IMR-90 (cell line): ENCODE measurements around the gene ADORA2A. TPM values are rescaled to one million over a fixed set of nuclear protein-coding genes. Genes with fewer than 3 reads are reported as not detected.

Experiments
- ATAC-seq: fragments of 200-7000 bp; cut with Tn5 transposase; 2 replicates; pipeline ENCODE4 v1.9.1; 2020; ENCODE audit warnings: low read depth, mild to moderate bottlenecking, moderate library complexity
- BruUV-seq: library from RNA; stranded (reverse); fragments of 400-500 nt; replicated peaks from 2 replicates; lab custom pipeline; 2021; lab: Mats Ljungman, UMichigan
- CTCF ChIA-PET: fragments of 300-600 bp; formaldehyde crosslinking; extraction: SDS; loops from one replicate; lab custom pipeline; 2021; ENCODE audit warnings: antibody characterized with exemption; lab: Yijun Ruan, JAX
- POLR2A ChIA-PET: fragments of 300-600 bp; sonication (Branson Sonifier 250); formaldehyde crosslinking; loops from one replicate; lab custom pipeline; 2022; ENCODE audit warnings: antibody characterized with exemption; ENCODE audit not compliant: unreplicated experiment; lab: Charles Lee
- DNase-seq: peaks from one replicate; pipeline ENCODE4 v3.0.0; 2013
- H2AFZ ChIP-seq: replicated peaks from 2 replicates; pipeline ENCODE3; 2013; ENCODE audit warnings: low read length, mild to moderate bottlenecking; ENCODE audit not compliant: poor library complexity
- H2AK5ac ChIP-seq: 2 replicates; pipeline ENCODE4 v1.6.1; 2013; ENCODE audit warnings: low read depth, low read length, inconsistent platforms
- H2AK9ac ChIP-seq: replicated peaks from 2 replicates; pipeline ENCODE3; 2013; ENCODE audit warnings: mild to moderate bottlenecking, low read depth, low read length, moderate library complexity; ENCODE audit not compliant: poor library complexity
- H2BK120ac ChIP-seq: 2 replicates; pipeline ENCODE4 v1.6.1; 2013; ENCODE audit warnings: low read depth, low read length, inconsistent platforms
- H2BK15ac ChIP-seq: 3 replicates; pipeline ENCODE4 v1.6.1; 2013; ENCODE audit warnings: low read depth, low read length, inconsistent platforms
- H2BK20ac ChIP-seq: 2 replicates; pipeline ENCODE4 v1.6.1; 2013; ENCODE audit warnings: low read depth, mild to moderate bottlenecking, inconsistent platforms, low read length, moderate library complexity
- H2BK5ac ChIP-seq: 2 replicates; pipeline ENCODE4 v1.6.1; 2013; ENCODE audit warnings: mild to moderate bottlenecking, low read depth, low read length, inconsistent platforms; ENCODE audit not compliant: poor library complexity, severe bottlenecking
- H3K14ac ChIP-seq: replicated peaks from 2 replicates; pipeline ENCODE4 v1.6.1; 2013; ENCODE audit warnings: low read depth, low read length, inconsistent platforms
- H3K18ac ChIP-seq: 2 replicates; pipeline ENCODE4 v1.6.1; 2013; ENCODE audit warnings: low read depth, low read length, control low read depth
- H3K23ac ChIP-seq: 2 replicates; pipeline ENCODE4 v1.6.1; 2013; ENCODE audit warnings: low read depth, low read length, inconsistent platforms
- H3K27ac ChIP-seq: 2 replicates; pipeline ENCODE4 v1.5.1; 2013; ENCODE audit warnings: mild to moderate bottlenecking, control low read depth, low read length; ENCODE audit not compliant: insufficient read depth
- H3K27me3 ChIP-seq: 2 replicates; pipeline ENCODE4 v1.6.1; 2013; ENCODE audit warnings: low read length; ENCODE audit not compliant: control insufficient read depth, insufficient read depth
- H3K36me3 ChIP-seq: 2 replicates; pipeline ENCODE4 v1.6.1; 2013; ENCODE audit warnings: low read length, mixed read lengths; ENCODE audit not compliant: control insufficient read depth, insufficient read depth
- H3K4ac ChIP-seq: 2 replicates; pipeline ENCODE4 v1.6.1; 2013; ENCODE audit warnings: low read depth, low read length, inconsistent platforms
- H3K4me1 ChIP-seq: 2 replicates; pipeline ENCODE4 v1.6.1; 2013; ENCODE audit warnings: low read length, mixed read lengths; ENCODE audit not compliant: control insufficient read depth, insufficient read depth
- H3K4me2 ChIP-seq: 2 replicates; pipeline ENCODE4 v1.6.1; 2013; ENCODE audit warnings: low read depth, mild to moderate bottlenecking, control low read depth, low read length, moderate library complexity
- H3K4me3 ChIP-seq: 2 replicates; pipeline ENCODE4 v1.5.1; 2013; ENCODE audit warnings: low read depth, mild to moderate bottlenecking, control low read depth, low read length, moderate library complexity; ENCODE audit not compliant: insufficient read depth
- H3K56ac ChIP-seq: 2 replicates; pipeline ENCODE4 v1.6.1; 2013; ENCODE audit warnings: low read length, inconsistent platforms; ENCODE audit not compliant: insufficient read depth; ENCODE audit errors: extremely low read depth
- H3K79me1 ChIP-seq, 2 experiments: 2 replicates each; pipeline ENCODE4 v1.6.1; 2013; ENCODE audit warnings: low read length in 2 of 2, inconsistent platforms in 1 of 2, low read depth in 1 of 2
- H3K9ac ChIP-seq: 2 replicates; pipeline ENCODE4 v1.6.1; 2013; ENCODE audit warnings: low read depth, low read length, control low read depth
- H3K9me1 ChIP-seq: 2 replicates; pipeline ENCODE4 v1.6.1; 2013; ENCODE audit warnings: low read length, inconsistent platforms; ENCODE audit not compliant: insufficient read depth
- H3K9me3 ChIP-seq: 2 replicates; pipeline ENCODE4 v1.6.1; 2013; ENCODE audit warnings: low read length; ENCODE audit not compliant: control insufficient read depth, insufficient read depth
- H4K20me1 ChIP-seq: 2 replicates; pipeline ENCODE4 v1.6.1; 2013; ENCODE audit warnings: low read length, inconsistent platforms; ENCODE audit not compliant: insufficient read depth
- H4K5ac ChIP-seq: 2 replicates; pipeline ENCODE4 v1.6.1; 2013; ENCODE audit warnings: mild to moderate bottlenecking, low read depth, low read length, control low read depth
- H4K8ac ChIP-seq, 2 experiments: 2 replicates each; pipeline ENCODE4 v1.6.1; 2013; ENCODE audit warnings: low read depth in 2 of 2, low read length in 2 of 2, control low read depth in 1 of 2, inconsistent platforms in 1 of 2
- H4K91ac ChIP-seq: 2 replicates; pipeline ENCODE4 v1.6.1; 2013; ENCODE audit warnings: low read depth, low read length, inconsistent platforms; ENCODE audit not compliant: insufficient read depth
- CEBPB ChIP-seq: IDR thresholded peaks from 2 replicates; pipeline ENCODE4 v1.6.1; 2012; ENCODE audit warnings: low read depth, low read length, improper control_type of control experiment
- FOS ChIP-seq: fragments of 150-350 bp; IDR thresholded peaks from 2 replicates; pipeline ENCODE4 v1.6.1; 2016; ENCODE audit warnings: low read depth, low read length
- MXI1 ChIP-seq: IDR thresholded peaks from 2 replicates; pipeline ENCODE4 v1.6.1; 2012; ENCODE audit warnings: low read depth, mild to moderate bottlenecking, low read length, moderate library complexity, borderline replicate concordance
- NFE2L2 ChIP-seq: fragments of 150-350 bp; IDR thresholded peaks from 2 replicates; pipeline ENCODE4 v1.6.1; 2016; ENCODE audit warnings: low read depth, mild to moderate bottlenecking, low read length
- POLR2A ChIP-seq: IDR thresholded peaks from 2 replicates; pipeline ENCODE4 v1.6.1; 2012; ENCODE audit warnings: mild to moderate bottlenecking, low read depth, low read length
- RCOR1 ChIP-seq: IDR thresholded peaks from 2 replicates; pipeline ENCODE4 v1.6.1; 2012; ENCODE audit warnings: mild to moderate bottlenecking, low read length, improper control_type of control experiment; ENCODE audit not compliant: insufficient replicate concordance
- SMC3 ChIP-seq: fragments of 150-350 bp; IDR thresholded peaks from 2 replicates; pipeline ENCODE4 v1.6.1; 2016; ENCODE audit warnings: low read depth, mild to moderate bottlenecking, antibody characterized with exemption, low read length, moderate library complexity
- WGBS, 2 experiments: methylation state at CpG; one replicate each; pipeline versions ENCODE4 v1.1.5 to v1.1.7; 2013; ENCODE audit warnings: missing lambda C conversion rate in 2 of 2; ENCODE audit not compliant: insufficient read length in 1 of 2; ENCODE audit errors: extremely low coverage in 2 of 2; 5-methylcytosine and 5-hydroxymethylcytosine counted together
- dilution Hi-C: fragments of 300-500 bp; cut with HindIII; formaldehyde crosslinking; loops from one replicate; pipeline ENCODE4 v1.14.3; 2018; ENCODE audit warnings: low sequenced_read_pairs; ENCODE audit not compliant: unreplicated experiment
- in situ Hi-C: fragments of 300-500 bp; cut with MboI; formaldehyde crosslinking; loops from 3 replicates; pipeline ENCODE4 v1.14.3; 2019; ENCODE audit warnings: low sequenced_read_pairs, inconsistent platforms, mixed read lengths
- intact Hi-C: fragments of 100-400 bp; cut with micrococcal nuclease; formaldehyde crosslinking; loops from 2 replicates; pipeline ENCODE4 v1.10.0; 2022
- polyA plus RNA-seq, 3 experiments: library from polyadenylated mRNA; depleted of rRNA; stranded (reverse); fragments of >200 nt; gene quantifications; 2 replicates each; pipeline ENCODE4 v1.2.3, GENCODE V29; 2012; ENCODE audit warnings: low replicate concordance in 1 of 3
- total RNA-seq: library from RNA; depleted of rRNA; stranded (reverse); fragments of >200 nt; gene quantifications from 2 replicates; pipeline ENCODE4 v1.2.3, GENCODE V29; 2012
- TF ChIP-seq, protein P1 (sequence below): fragments of 150-350 bp; IDR thresholded peaks from 2 replicates; pipeline ENCODE4 v1.6.1; 2017; ENCODE audit warnings: mild to moderate bottlenecking, antibody characterized with exemption, low read length, low read depth
- TF ChIP-seq, protein P2 (sequence below): conservative IDR thresholded peaks from 2 replicates; pipeline ENCODE4 v1.5.1; 2012; ENCODE audit warnings: mild to moderate bottlenecking, low read depth, low read length, improper control_type of control experiment
- TF ChIP-seq, protein P3 (sequence below): fragments of 150-350 bp; IDR thresholded peaks from 2 replicates; pipeline ENCODE4 v1.6.1; 2016; ENCODE audit warnings: low read depth, mild to moderate bottlenecking, low read length, moderate library complexity, borderline replicate concordance

The ADORA2A gene
- total and polyA plus RNA-seq, 2 of the 4 experiments (the other 2 are of a cell fraction) = 0.36 to 1.1 TPM

DNA sequence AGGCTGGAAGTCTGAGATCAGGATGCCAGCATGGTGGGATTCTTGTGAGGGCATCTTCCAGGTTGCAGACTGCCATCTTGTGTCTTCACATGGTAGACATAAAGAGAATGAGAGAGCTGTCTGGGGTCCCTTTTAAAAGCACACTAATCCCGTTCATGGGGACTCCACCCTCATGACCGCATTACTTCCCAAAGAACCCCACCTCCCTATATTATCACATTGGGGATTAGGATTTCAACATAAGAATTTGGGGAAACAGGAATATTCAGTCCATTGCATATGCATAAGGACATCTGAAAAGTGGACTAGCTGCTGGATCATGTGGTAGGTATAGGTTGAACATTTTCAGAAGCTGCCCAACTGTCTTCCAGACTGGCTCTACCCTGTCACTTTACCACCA, 33.1 kb upstream of the ADORA2A start:
- Histone ChIP-seq H2BK120ac (no peak overlapping the region), H2BK20ac (no peak overlapping the region), H2AK5ac (no peak overlapping the region), H2AFZ (no peak overlapping the region), H3K9ac (no peak overlapping the region), H3K4ac (no peak overlapping the region), H3K4me1 (peaks cover 29% of the 10 kb centered on the region), H2BK15ac (no peak overlapping the region), H4K20me1 (no peaks in the 10 kb centered on the region), H2BK5ac (no peak overlapping the region), H3K79me1 (peaks cover 12 to 75% of the 10 kb centered on the region in 2 experiments), H3K9me3 (no peaks in the 10 kb centered on the region), H3K14ac (no peak overlapping the region), H3K4me3 (no peak overlapping the region), H3K36me3 (peaks cover 7% of the 10 kb centered on the region), H3K56ac (no peak overlapping the region), H4K91ac (no peak overlapping the region), H3K23ac (no peak overlapping the region), H3K27ac (no peak overlapping the region), H3K4me2 (no peak overlapping the region), H3K9me1 (peaks cover 26% of the 10 kb centered on the region), H3K18ac (no peak overlapping the region), H3K27me3 (no peaks in the 10 kb centered on the region), H4K8ac (no peak overlapping the region), H4K5ac (no peak overlapping the region), H2AK9ac (no peak overlapping the region)
- dilution Hi-C loops = no loop called here
- CTCF ChIA-PET = no interaction called here
- no CpG with 5 or more reads among the region's 2 CpGs for WGBS, 2 experiments
- TF ChIP-seq RCOR1 (no peak), SMC3 (no peak), CEBPB (no peak), NFE2L2 (no peak), MXI1 (no peak), POLR2A (no peak), FOS (no peak)
- TF ChIP-seq, protein P1, sequence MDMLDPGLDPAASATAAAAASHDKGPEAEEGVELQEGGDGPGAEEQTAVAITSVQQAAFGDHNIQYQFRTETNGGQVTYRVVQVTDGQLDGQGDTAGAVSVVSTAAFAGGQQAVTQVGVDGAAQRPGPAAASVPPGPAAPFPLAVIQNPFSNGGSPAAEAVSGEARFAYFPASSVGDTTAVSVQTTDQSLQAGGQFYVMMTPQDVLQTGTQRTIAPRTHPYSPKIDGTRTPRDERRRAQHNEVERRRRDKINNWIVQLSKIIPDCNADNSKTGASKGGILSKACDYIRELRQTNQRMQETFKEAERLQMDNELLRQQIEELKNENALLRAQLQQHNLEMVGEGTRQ = no peak
- TF ChIP-seq, protein P2, sequence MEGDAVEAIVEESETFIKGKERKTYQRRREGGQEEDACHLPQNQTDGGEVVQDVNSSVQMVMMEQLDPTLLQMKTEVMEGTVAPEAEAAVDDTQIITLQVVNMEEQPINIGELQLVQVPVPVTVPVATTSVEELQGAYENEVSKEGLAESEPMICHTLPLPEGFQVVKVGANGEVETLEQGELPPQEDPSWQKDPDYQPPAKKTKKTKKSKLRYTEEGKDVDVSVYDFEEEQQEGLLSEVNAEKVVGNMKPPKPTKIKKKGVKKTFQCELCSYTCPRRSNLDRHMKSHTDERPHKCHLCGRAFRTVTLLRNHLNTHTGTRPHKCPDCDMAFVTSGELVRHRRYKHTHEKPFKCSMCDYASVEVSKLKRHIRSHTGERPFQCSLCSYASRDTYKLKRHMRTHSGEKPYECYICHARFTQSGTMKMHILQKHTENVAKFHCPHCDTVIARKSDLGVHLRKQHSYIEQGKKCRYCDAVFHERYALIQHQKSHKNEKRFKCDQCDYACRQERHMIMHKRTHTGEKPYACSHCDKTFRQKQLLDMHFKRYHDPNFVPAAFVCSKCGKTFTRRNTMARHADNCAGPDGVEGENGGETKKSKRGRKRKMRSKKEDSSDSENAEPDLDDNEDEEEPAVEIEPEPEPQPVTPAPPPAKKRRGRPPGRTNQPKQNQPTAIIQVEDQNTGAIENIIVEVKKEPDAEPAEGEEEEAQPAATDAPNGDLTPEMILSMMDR = no peak
- TF ChIP-seq, protein P3, sequence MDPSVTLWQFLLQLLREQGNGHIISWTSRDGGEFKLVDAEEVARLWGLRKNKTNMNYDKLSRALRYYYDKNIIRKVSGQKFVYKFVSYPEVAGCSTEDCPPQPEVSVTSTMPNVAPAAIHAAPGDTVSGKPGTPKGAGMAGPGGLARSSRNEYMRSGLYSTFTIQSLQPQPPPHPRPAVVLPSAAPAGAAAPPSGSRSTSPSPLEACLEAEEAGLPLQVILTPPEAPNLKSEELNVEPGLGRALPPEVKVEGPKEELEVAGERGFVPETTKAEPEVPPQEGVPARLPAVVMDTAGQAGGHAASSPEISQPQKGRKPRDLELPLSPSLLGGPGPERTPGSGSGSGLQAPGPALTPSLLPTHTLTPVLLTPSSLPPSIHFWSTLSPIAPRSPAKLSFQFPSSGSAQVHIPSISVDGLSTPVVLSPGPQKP = no peak
- BruUV-seq = no TSS peak
- no peak for DNase-seq
- no peak for ATAC-seq
- POLR2A ChIA-PET = no interaction called here
- in situ Hi-C loops = no loop called here
- intact Hi-C loops = no loop called here
